KMS-11 (cell line): ENCODE data around the gene PCDHGA8.
"Not testable (repeated sequence)": the region's sequence is repeated elsewhere in the genome, so short reads cannot be mapped to it uniquely, and the experiment has no call there.

Experiments
- H2AFZ ChIP-seq: fragments of 200-600 bp; sonication (generic); 2 replicates; pipeline ENCODE4 v1.6.1; 2016; ENCODE audit warnings: antibody characterized with exemption, mixed run types, low read depth
- H3K27ac ChIP-seq: fragments of 200-600 bp; sonication (generic); 2 replicates; pipeline ENCODE4 v1.6.1; 2016; ENCODE audit warnings: mild to moderate bottlenecking, mixed run types
- H3K27me3 ChIP-seq: fragments of 200-600 bp; sonication (generic); 2 replicates; pipeline ENCODE4 v1.6.1; 2017; ENCODE audit warnings: mild to moderate bottlenecking, low read depth, mixed run types, moderate library complexity; ENCODE audit not compliant: insufficient read depth
- H3K36me3 ChIP-seq: fragments of 200-600 bp; sonication (generic); 2 replicates; pipeline ENCODE4 v1.6.1; 2017; ENCODE audit warnings: mild to moderate bottlenecking, mixed run types; ENCODE audit not compliant: insufficient read depth
- H3K4me1 ChIP-seq: fragments of 200-600 bp; sonication (generic); 2 replicates; pipeline ENCODE4 v1.6.1; 2016; ENCODE audit warnings: mild to moderate bottlenecking, low read depth, mixed run types; ENCODE audit not compliant: poor library complexity, severe bottlenecking
- H3K4me2 ChIP-seq: fragments of 200-600 bp; sonication (generic); 2 replicates; pipeline ENCODE4 v1.7.0; 2016; ENCODE audit warnings: mild to moderate bottlenecking, mixed run types
- H3K4me3 ChIP-seq: fragments of 200-600 bp; sonication (generic); IDR thresholded peaks from 2 replicates; pipeline ENCODE4 v1.6.1; 2017; ENCODE audit warnings: low read depth, low read length, mixed read lengths; ENCODE audit not compliant: insufficient read depth
- H3K79me2 ChIP-seq: fragments of 200-600 bp; sonication (generic); 2 replicates; pipeline ENCODE4 v1.6.1; 2016; ENCODE audit warnings: low read depth, mixed run types; ENCODE audit not compliant: insufficient read depth
- H3K9ac ChIP-seq: fragments of 200-600 bp; sonication (generic); 2 replicates; pipeline ENCODE4 v1.6.1; 2016; ENCODE audit warnings: mild to moderate bottlenecking, mixed run types
- H4K20me1 ChIP-seq: fragments of 200-600 bp; sonication (generic); 2 replicates; pipeline ENCODE4 v1.6.1; 2016; ENCODE audit warnings: mild to moderate bottlenecking, mixed run types; ENCODE audit not compliant: insufficient read depth
- CTCF ChIP-seq: fragments of 200-600 bp; sonication (generic); conservative IDR thresholded peaks from 2 replicates; pipeline ENCODE4 v1.6.1; 2017; ENCODE audit warnings: low read depth, mild to moderate bottlenecking, antibody characterized with exemption, low read length, moderate library complexity, mixed read lengths

PCDHGA8 gene

GRCh38 chr5:141427783-141428426 is 35.5 kb downstream of the PCDHGA8 start:
- Histone ChIP-seq H3K36me3 (no peaks in the 10 kb centered on the region), H3K4me3 (no peak overlapping the region), H2AFZ (no peak overlapping the region), H3K27me3 (no peaks in the 10 kb centered on the region), H4K20me1 (no peaks in the 10 kb centered on the region), H3K4me1 (no peaks in the 10 kb centered on the region), H3K27ac (no peak overlapping the region), H3K9ac (no peak overlapping the region), H3K79me2 (no peaks in the 10 kb centered on the region), H3K4me2 (no peak overlapping the region)
- TF ChIP-seq CTCF, result no peak

- H3K4me2 ChIP-seq, result no peak within 1 kb of the TSS
- TF ChIP-seq CTCF, result no peak
Observed at GRCh38 chr5:141430332-141431113, 38.1 kb downstream of the PCDHGA8 start, which contains the start of gene PCDHGA12. Gene PCDHGA12, plus strand, starts transcription at chr5:141430507. Its CDS starts 253 bp downstream, at chr5:141430760.

GRCh38 chr5:141431286-141431685 is 38.9 kb downstream of the PCDHGA8 start:
- H3K4me1 ChIP-seq, result no peaks in the 10 kb centered on the region
- no peaks in the 10 kb centered on the region for H3K27me3 ChIP-seq
- no peak overlapping the region for H3K4me2 ChIP-seq
- H3K9ac ChIP-seq, result no peak overlapping the region
- H3K36me3 ChIP-seq, result no peaks in the 10 kb centered on the region
- no peak for TF ChIP-seq CTCF
- no peaks in the 10 kb centered on the region for H3K79me2 ChIP-seq
- no peaks in the 10 kb centered on the region for H4K20me1 ChIP-seq
- H3K27ac ChIP-seq, result no peak overlapping the region
- H2AFZ ChIP-seq, result no peak overlapping the region
- no peak overlapping the region for H3K4me3 ChIP-seq

More at GRCh38 chr5:141430332-141431113, 38.1 kb downstream of the PCDHGA8 start, which contains the start of gene PCDHGA12:
- no peaks in the 10 kb centered on the region for H3K36me3 ChIP-seq
- H3K79me2 ChIP-seq, result no peaks in the 10 kb centered on the region
- no peak within 1 kb of the TSS for H3K9ac ChIP-seq
- H4K20me1 ChIP-seq, result no peaks in the 10 kb centered on the region
- no peak within 1 kb of the TSS for H2AFZ ChIP-seq
- no peak within 1 kb of the TSS for H3K4me3 ChIP-seq
- no peaks in the 10 kb centered on the region for H3K27me3 ChIP-seq
- no peaks in the 10 kb centered on the region for H3K4me1 ChIP-seq
- H3K27ac ChIP-seq, result no peak within 1 kb of the TSS

- not testable (repeated sequence) for H3K4me2 ChIP-seq, H4K20me1 ChIP-seq, H3K4me1 ChIP-seq, H3K27me3 ChIP-seq, H3K4me3 ChIP-seq, H2AFZ ChIP-seq, H3K36me3 ChIP-seq, H3K27ac ChIP-seq, H3K79me2 ChIP-seq, H3K9ac ChIP-seq
Observed at GRCh38 chr5:141432308-141432707, 39.9 kb downstream of the PCDHGA8 start.

GRCh38 chr5:141432726-141433125 is 40.3 kb downstream of the PCDHGA8 start:
- H3K27me3 ChIP-seq, H2AFZ ChIP-seq, H3K4me2 ChIP-seq, H4K20me1 ChIP-seq, H3K79me2 ChIP-seq, H3K36me3 ChIP-seq, H3K4me1 ChIP-seq, H3K27ac ChIP-seq, H3K4me3 ChIP-seq, H3K9ac ChIP-seq: not testable (repeated sequence)
